Mucosa of descending colon (tissue), 3 donors: Measurements from ENCODE around the gene PCSK6. TPM values are rescaled to one million over a fixed set of nuclear protein-coding genes. Genes with fewer than 3 reads are reported as not detected.

Experiments
- ATAC-seq: fragments of 200-7000 bp; cut with Tn5 transposase; one replicate; pipeline ENCODE4 v1.9.1; 2020; ENCODE audit warnings: mild to moderate bottlenecking, moderate library complexity
- DNase-seq, 3 donors: peaks; one replicate each; pipeline ENCODE4 v3.0.0-alpha.2; 2020
- H3K36me3 ChIP-seq: fragments of 200-600 bp; one replicate; pipeline ENCODE4 v1.8.0; 2021; ENCODE audit warnings: low read depth, mild to moderate bottlenecking
- H3K4me1 ChIP-seq: fragments of 200-600 bp; one replicate; pipeline ENCODE4 v1.8.0; 2021; ENCODE audit warnings: low read depth, mild to moderate bottlenecking
- H3K4me3 ChIP-seq: fragments of 200-600 bp; one replicate; pipeline ENCODE4 v1.8.0; 2021; ENCODE audit warnings: mild to moderate bottlenecking
- H3K9me3 ChIP-seq: fragments of 200-600 bp; one replicate; pipeline ENCODE4 v1.8.0; 2021; ENCODE audit warnings: mild to moderate bottlenecking
- intact Hi-C, 2 donors: fragments of 100-400 bp; cut with DNase I in 1 of 2; cut with micrococcal nuclease in 1 of 2; formaldehyde crosslinking; loops; one replicate each; pipeline versions ENCODE4 v1.11.0 to v1.11.1; 2022; cut with DNase I, micrococcal nuclease
- total RNA-seq, 3 donors: library from RNA; stranded (reverse); fragmentation: NEBNext Ultra II Directional in 2 of 3; extraction: Animal tissue kit (Norgen Biotek cat#: 25700) in 2 of 3; gene quantifications; one replicate each; pipeline versions ENCODE4 v1.2.1 to v1.2.4, GENCODE V29; 2021 to 2023
- TF ChIP-seq, protein P1 (sequence below): fragments of 200-600 bp; IDR thresholded peaks from one replicate; pipeline ENCODE4 v1.8.0; 2022; ENCODE audit warnings: antibody characterized with exemption, mild to moderate bottlenecking
- donor health status: DM: no; HTN: no; CAD: no; lungs with moderate emphysema.
- donor health status: DM: no; HTN: no; CAD: no.
- donor health status: DM: no; HTN: yes; CAD: no.

The PCSK6 gene
- total RNA-seq, 3 donors from 2014 or later: 21.3 to 58.4 (median 30.3) TPM

DNA sequence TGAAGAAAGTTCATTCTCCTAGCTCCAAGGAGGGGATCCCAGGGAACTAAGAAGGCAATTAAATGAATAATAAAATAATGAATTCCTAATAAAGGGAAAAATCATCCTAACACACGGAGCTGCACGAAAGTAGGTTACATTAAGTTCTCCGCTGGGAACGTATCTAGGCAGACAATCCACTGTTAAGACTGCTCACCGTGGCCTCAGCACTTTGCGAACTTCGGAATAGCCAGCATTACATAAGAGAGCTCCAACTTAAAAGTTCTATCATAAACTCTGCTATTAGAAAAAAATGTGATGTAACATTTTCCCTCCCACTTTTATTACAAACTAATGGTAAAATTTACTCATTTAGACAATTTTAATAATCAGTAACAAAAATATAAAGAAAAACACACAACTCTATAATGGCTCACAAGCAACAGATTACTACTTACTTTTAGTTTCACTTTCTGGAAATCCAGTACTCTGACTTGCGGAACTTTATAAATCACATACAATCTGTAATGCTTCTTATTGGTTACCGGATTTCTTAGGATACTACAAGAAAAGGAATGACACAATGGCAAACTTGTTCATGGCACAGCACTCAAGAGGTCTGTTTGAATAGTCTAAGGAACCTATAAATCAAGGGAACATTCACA, 202.9 kb downstream of the PCSK6 start:
- DNase-seq (no peak), ATAC-seq (no peak)
- Histone ChIP-seq H3K36me3 (no peaks in the 10 kb centered on the region), H3K4me1 (peaks cover 5% of the 10 kb centered on the region), H3K9me3 (no peaks in the 10 kb centered on the region), H3K4me3 (no peak overlapping the region)
- intact Hi-C loops: no loop called here
- TF ChIP-seq, protein P1, sequence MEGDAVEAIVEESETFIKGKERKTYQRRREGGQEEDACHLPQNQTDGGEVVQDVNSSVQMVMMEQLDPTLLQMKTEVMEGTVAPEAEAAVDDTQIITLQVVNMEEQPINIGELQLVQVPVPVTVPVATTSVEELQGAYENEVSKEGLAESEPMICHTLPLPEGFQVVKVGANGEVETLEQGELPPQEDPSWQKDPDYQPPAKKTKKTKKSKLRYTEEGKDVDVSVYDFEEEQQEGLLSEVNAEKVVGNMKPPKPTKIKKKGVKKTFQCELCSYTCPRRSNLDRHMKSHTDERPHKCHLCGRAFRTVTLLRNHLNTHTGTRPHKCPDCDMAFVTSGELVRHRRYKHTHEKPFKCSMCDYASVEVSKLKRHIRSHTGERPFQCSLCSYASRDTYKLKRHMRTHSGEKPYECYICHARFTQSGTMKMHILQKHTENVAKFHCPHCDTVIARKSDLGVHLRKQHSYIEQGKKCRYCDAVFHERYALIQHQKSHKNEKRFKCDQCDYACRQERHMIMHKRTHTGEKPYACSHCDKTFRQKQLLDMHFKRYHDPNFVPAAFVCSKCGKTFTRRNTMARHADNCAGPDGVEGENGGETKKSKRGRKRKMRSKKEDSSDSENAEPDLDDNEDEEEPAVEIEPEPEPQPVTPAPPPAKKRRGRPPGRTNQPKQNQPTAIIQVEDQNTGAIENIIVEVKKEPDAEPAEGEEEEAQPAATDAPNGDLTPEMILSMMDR: no peak

DNA sequence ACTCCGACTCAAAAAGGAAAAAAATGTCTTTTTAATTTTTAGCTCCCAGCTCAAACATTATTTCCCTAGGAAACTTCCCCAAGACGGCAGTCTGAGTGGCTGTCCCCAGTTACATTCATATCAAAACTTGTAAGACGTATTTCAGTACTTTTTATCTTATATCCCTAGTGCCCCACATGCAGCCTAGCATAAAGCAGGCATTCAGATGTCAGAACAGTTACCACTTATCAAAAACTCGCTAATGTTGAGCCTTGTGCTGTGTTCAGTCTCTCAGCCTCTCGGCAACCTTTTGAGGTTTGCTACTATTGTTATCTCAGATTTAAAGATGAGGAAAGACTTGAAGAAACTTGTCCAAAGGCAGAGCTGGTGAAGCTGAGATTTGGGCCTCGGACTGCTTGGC, 205.6 kb downstream of the PCSK6 start:
- ATAC-seq: no peak
- TF ChIP-seq, protein P1: no peak
- Histone ChIP-seq H3K9me3 (no peaks in the 10 kb centered on the region), H3K4me3 (no peak overlapping the region), H3K36me3 (no peaks in the 10 kb centered on the region), H3K4me1 (peaks cover 17% of the 10 kb centered on the region)
- no peak for DNase-seq
- intact Hi-C loops: no loop called here

DNA sequence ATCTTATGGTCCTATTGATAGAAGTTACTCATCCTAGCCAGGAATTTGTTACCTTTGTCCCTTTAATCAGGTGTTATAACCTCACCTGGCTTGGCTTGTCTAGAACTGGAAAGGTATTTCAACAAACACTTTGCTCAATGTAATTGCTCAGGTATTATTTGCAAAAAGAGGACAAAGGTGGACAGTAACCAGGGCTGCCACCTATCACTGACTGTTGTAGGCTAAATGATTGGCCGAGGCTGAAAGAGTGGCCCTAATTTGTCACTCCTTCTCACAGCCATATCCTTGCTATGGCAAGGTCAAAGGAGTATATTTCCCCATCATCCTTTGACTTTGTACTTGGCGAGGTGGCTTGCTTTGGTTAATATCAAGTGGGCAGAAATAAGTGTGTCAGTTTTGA, 209.5 kb downstream of the PCSK6 start:
- intact Hi-C loops: no loop called here
- Histone ChIP-seq H3K36me3 (no peaks in the 10 kb centered on the region), H3K4me3 (no peak overlapping the region), H3K9me3 (no peaks in the 10 kb centered on the region), H3K4me1 (peaks cover 29% of the 10 kb centered on the region)
- no peak for DNase-seq
- peak; percentile 41 for ATAC-seq
- TF ChIP-seq, protein P1: no peak

DNA sequence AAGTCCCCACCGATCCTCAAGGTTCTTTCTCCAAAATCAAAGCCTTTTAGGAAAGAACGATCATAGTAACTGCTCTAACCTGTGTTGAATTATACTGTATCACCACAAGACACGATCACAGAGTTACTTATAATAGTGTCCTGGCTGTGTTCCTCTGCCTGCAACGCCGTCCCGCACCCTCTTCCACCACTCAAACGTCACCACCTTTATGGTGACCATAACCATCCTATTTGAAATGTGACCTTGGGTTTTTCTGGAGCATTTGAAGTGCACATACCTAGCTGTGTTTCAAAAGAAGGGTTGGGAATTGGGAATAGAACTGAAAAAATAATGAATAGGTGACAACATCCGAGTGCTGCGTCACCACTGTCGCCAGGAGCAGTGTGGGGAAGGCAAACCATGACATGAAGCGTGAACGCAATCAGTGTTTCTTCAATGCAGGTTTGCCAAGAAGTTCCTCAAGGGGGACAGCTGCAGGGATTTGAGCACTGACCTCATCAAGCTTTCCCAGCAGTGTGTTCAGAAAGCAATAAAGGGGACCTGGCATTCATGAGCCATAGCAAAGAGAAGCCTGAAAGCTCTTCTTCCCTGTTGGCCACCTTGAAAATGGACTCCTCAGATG, 211.5 kb downstream of the PCSK6 start:
- H3K4me3 ChIP-seq: no peak overlapping the region
- peaks cover 29% of the 10 kb centered on the region for H3K4me1 ChIP-seq
- DNase-seq: no peak
- TF ChIP-seq, protein P1: no peak
- no peaks in the 10 kb centered on the region for H3K9me3 ChIP-seq
- intact Hi-C loops: no loop called here
- peak; percentile 16 for ATAC-seq
- peaks cover 8% of the 10 kb centered on the region for H3K36me3 ChIP-seq

DNA sequence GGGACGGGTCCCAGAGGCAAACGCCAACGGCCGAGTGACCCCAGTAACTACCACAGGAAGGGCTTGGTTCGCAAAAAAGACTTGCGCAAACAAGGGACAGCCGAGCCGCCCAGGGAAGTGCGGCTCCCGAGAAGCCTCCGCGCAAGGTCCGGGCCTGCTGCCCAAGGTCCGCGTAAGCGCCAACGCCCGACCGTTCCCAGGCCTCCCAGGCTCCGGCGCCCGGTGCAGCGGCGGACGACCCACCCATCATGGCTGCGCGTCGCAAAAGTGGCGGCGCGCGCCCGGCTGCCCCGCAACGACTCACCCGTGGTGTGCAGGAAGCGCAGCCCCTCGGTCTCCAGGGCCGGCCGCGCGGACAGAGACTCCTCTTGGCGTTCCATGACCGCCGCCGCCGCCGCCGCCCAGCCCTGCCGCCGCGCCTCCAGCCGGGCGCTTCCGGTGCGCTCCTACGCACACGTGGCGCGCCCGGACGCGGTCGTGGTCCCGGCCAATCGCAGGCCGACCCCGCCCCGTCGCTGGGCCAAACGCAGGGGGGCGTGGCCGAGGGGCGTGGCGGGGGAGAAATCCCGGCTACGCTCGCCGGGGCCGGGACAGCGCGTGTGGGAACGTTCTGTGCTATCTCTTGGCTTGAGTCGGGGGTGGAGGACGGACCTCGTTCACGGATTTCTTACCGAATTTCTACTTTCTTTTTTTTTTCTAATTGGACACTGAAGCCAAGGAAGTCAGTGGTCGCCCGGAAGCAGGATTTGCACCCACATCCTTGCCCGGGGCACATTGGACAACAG, 212.3 kb downstream of the PCSK6 start, which contains the start of gene SELENOS:
TSS of gene SELENOS (minus strand) at position 448 of the 785 bp plus-strand sequence. CDS start at position 380, 68 bp downstream.
- H3K36me3 ChIP-seq: peaks cover 17% of the 10 kb centered on the region
- TF ChIP-seq, protein P1: no peak
- DNase-seq (peak; percentile 93 to 97 (median 96)), ATAC-seq (peak; percentile 94)
- intact Hi-C loops: no loop called here
- peaks cover 29% of the 10 kb centered on the region for H3K4me1 ChIP-seq
- H3K4me3 ChIP-seq: peak within 1 kb of the TSS; percentile 84
- no peaks in the 10 kb centered on the region for H3K9me3 ChIP-seq
